ENCODE data around the gene FAT4.

DNA sequence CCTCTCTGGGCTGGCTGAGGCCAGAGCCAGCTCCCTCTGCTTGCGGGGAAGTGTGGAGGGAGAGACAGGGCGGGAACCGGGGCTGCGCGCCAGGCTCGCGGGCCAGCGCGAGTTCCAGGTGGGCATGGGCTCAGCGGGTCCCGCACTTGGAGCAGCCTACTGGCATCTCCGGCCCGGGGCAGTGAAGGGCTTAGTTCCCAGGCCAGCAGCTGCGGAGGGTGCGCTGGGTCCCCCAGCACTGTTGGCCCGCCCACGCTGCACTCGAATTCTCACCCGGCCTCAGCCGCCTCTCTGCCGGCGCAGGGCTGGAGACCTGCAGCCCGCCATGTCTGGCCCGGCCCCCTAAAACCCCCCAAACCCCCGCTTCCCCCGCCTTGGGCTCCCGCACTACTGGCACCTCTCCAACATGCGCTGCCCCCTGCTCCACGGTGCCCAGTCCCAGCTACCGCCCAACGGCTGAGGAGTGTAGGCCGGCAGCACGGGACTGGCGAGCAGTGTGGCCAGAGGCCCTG, 33.8 kb upstream of the FAT4 start:
- no peak for TF ChIP-seq POLR2A (IDR thresholded peaks at IDR 0.05)
- TF ChIP-seq, protein P1, sequence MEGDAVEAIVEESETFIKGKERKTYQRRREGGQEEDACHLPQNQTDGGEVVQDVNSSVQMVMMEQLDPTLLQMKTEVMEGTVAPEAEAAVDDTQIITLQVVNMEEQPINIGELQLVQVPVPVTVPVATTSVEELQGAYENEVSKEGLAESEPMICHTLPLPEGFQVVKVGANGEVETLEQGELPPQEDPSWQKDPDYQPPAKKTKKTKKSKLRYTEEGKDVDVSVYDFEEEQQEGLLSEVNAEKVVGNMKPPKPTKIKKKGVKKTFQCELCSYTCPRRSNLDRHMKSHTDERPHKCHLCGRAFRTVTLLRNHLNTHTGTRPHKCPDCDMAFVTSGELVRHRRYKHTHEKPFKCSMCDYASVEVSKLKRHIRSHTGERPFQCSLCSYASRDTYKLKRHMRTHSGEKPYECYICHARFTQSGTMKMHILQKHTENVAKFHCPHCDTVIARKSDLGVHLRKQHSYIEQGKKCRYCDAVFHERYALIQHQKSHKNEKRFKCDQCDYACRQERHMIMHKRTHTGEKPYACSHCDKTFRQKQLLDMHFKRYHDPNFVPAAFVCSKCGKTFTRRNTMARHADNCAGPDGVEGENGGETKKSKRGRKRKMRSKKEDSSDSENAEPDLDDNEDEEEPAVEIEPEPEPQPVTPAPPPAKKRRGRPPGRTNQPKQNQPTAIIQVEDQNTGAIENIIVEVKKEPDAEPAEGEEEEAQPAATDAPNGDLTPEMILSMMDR (IDR thresholded peaks at IDR 0.05) = no peak

Measured in right lobe of liver (tissue), 4 donors.